SK-N-SH (cell line): ENCODE results near the gene IL16. TPM values are rescaled to one million over a fixed set of nuclear protein-coding genes. Genes with fewer than 3 reads are reported as not detected.

Experiments
- CTCF ChIA-PET: fragments of 300-600, 350-600 bp; formaldehyde crosslinking; extraction: SDS; loops from one replicate; lab custom pipeline; 2021; lab: Yijun Ruan, JAX
- POLR2A ChIA-PET: fragments of 350-600 bp; sonication (Branson Sonifier 250); formaldehyde crosslinking; extraction: SDS; loops from one replicate; lab custom pipeline; 2020; ENCODE audit warnings: antibody characterized with exemption, inconsistent platforms; lab: Yijun Ruan, JAX
- DNase-seq: peaks from one replicate; pipeline ENCODE4 v3.0.0; 2012
- H2AFZ ChIP-seq: fragments of 200-600 bp; sonication (generic); 2 replicates; pipeline ENCODE4 v1.8.1; 2016; ENCODE audit warnings: antibody characterized with exemption, mild to moderate bottlenecking, low read depth
- H3F3A ChIP-seq: fragments of 200-600 bp; sonication (generic); replicated peaks from 2 replicates; pipeline ENCODE3; 2016; ENCODE audit warnings: antibody characterized with exemption, mild to moderate bottlenecking; ENCODE audit not compliant: insufficient read depth
- H3K27ac ChIP-seq, 2 experiments: fragments of 200-500 bp in 1 of 2; fragments of 200-600 bp in 1 of 2; sonication (Bioruptor generic) in 1 of 2; sonication (generic), shearing (Covaris generic) in 1 of 2; 2 replicates each; pipeline versions ENCODE4 v1.5.1 to v1.6.1; 2014 to 2016; ENCODE audit warnings: low read depth in 2 of 2, inconsistent platforms in 1 of 2, low read length in 1 of 2, mild to moderate bottlenecking in 1 of 2, mixed read lengths in 1 of 2
- H3K27me3 ChIP-seq: fragments of 200-600 bp; sonication (generic), shearing (Covaris generic); 2 replicates; pipeline ENCODE4 v1.6.1; 2016; ENCODE audit warnings: mixed run types; ENCODE audit not compliant: insufficient read depth
- H3K36me3 ChIP-seq, 2 experiments: fragments of 200-500 bp in 1 of 2; fragments of 200-600 bp in 1 of 2; sonication (Bioruptor generic) in 1 of 2; sonication (generic) in 1 of 2; replicated peaks in 1 of 2; 2 replicates each; pipeline versions ENCODE3 to v1.5.1; 2014 to 2016; ENCODE audit warnings: low read length in 1 of 2, mild to moderate bottlenecking in 1 of 2; ENCODE audit not compliant: insufficient read depth in 2 of 2, control insufficient read depth in 1 of 2
- H3K4me1 ChIP-seq, 2 experiments: fragments of 200-500 bp in 1 of 2; fragments of 200-600 bp in 1 of 2; sonication (Bioruptor generic) in 1 of 2; sonication (generic), shearing (Covaris generic) in 1 of 2; 2 replicates each; pipeline versions ENCODE4 v1.5.1 to v1.6.1; 2014 to 2016; ENCODE audit warnings: low read depth in 1 of 2, low read length in 1 of 2, mixed run types in 1 of 2; ENCODE audit not compliant: insufficient read depth in 2 of 2, control insufficient read depth in 1 of 2
- H3K4me2 ChIP-seq: fragments of 200-600 bp; sonication (generic), shearing (Covaris generic); 2 replicates; pipeline ENCODE4 v1.6.1; 2017; ENCODE audit warnings: mixed run types
- H3K4me3 ChIP-seq, 2 experiments: fragments of 200-500 bp in 1 of 2; fragments of 200-600 bp in 1 of 2; sonication (Bioruptor generic) in 1 of 2; sonication (generic), shearing (Covaris generic) in 1 of 2; 2 replicates each; pipeline versions ENCODE4 v1.5.1 to v1.8.1; 2014 to 2016; ENCODE audit warnings: low read depth in 2 of 2, inconsistent platforms in 1 of 2, low read length in 1 of 2, mild to moderate bottlenecking in 1 of 2, mixed read lengths in 1 of 2, moderate library complexity in 1 of 2
- H3K79me2 ChIP-seq: fragments of 200-600 bp; sonication (generic); 2 replicates; pipeline ENCODE4 v1.8.1; 2017; ENCODE audit warnings: mild to moderate bottlenecking; ENCODE audit not compliant: insufficient read depth
- H3K9ac ChIP-seq: fragments of 200-600 bp; sonication (generic); 2 replicates; pipeline ENCODE4 v1.6.1; 2017; ENCODE audit warnings: mixed run types
- H3K9me2 ChIP-seq: fragments of 200-600 bp; sonication (generic); 2 replicates; pipeline ENCODE4 v1.6.1; 2017; ENCODE audit warnings: mixed run types
- H3K9me3 ChIP-seq: fragments of 200-600 bp; sonication (generic); 2 replicates; pipeline ENCODE4 v1.6.1; 2017; ENCODE audit warnings: mixed run types, mild to moderate bottlenecking, moderate library complexity
- H4K20me1 ChIP-seq: fragments of 200-600 bp; sonication (generic); 2 replicates; pipeline ENCODE4 v1.6.1; 2017; ENCODE audit warnings: mild to moderate bottlenecking, mixed run types; ENCODE audit not compliant: insufficient read depth
- CHD2 ChIP-seq: fragments of 150-350 bp; IDR thresholded peaks from 2 replicates; pipeline ENCODE4 v1.6.1; 2018; ENCODE audit warnings: low read length; ENCODE audit not compliant: partially characterized antibody
- FOSL2 ChIP-seq: IDR thresholded peaks from 2 replicates; pipeline ENCODE4 v1.4.0; 2012; ENCODE audit warnings: low read depth, mild to moderate bottlenecking, moderate library complexity, borderline replicate concordance
- FOXJ3 ChIP-seq: sonication (generic); formaldehyde crosslinking; IDR thresholded peaks from 2 replicates; pipeline ENCODE4 v1.5.1; 2020; ENCODE audit warnings: mild to moderate bottlenecking, missing genetic modification reagents
- FOXM1 ChIP-seq: IDR thresholded peaks from 2 replicates; pipeline ENCODE4 v1.4.0; 2012; ENCODE audit warnings: low read depth, mild to moderate bottlenecking
- IRF3 ChIP-seq: fragments of 150-350 bp; IDR thresholded peaks from 2 replicates; pipeline ENCODE4 v1.6.1; 2016; ENCODE audit warnings: mild to moderate bottlenecking, low read depth, low read length
- JUND ChIP-seq: IDR thresholded peaks from 2 replicates; pipeline ENCODE4 v1.4.0; 2012
- MEF2A ChIP-seq: IDR thresholded peaks from 2 replicates; pipeline ENCODE4 v1.4.0; 2012; ENCODE audit warnings: low read depth, borderline replicate concordance
- MXI1 ChIP-seq: IDR thresholded peaks from 2 replicates; pipeline ENCODE4 v1.6.1; 2012; ENCODE audit warnings: mild to moderate bottlenecking, low read depth, low read length, improper control_type of control experiment
- NFIC ChIP-seq: IDR thresholded peaks from 2 replicates; pipeline ENCODE4 v1.4.0; 2012; ENCODE audit warnings: borderline replicate concordance
- RAD21 ChIP-seq: IDR thresholded peaks from 2 replicates; pipeline ENCODE4 v1.6.1; 2012; ENCODE audit warnings: mild to moderate bottlenecking, low read length
- RCOR1 ChIP-seq: fragments of 150-350 bp; IDR thresholded peaks from 2 replicates; pipeline ENCODE4 v1.6.1; 2017; ENCODE audit warnings: antibody characterized with exemption, low read length
- RFX5 ChIP-seq: IDR thresholded peaks from 2 replicates; pipeline ENCODE4 v1.6.1; 2012; ENCODE audit warnings: mild to moderate bottlenecking, improper control_type of control experiment, low read length
- RXRA ChIP-seq: IDR thresholded peaks from 2 replicates; pipeline ENCODE4 v1.4.0; 2012; ENCODE audit warnings: low read depth, mild to moderate bottlenecking, borderline replicate concordance
- SMC3 ChIP-seq: IDR thresholded peaks from 2 replicates; pipeline ENCODE4 v1.6.1; 2012; ENCODE audit warnings: low read depth, low read length, improper control_type of control experiment
- USF1 ChIP-seq: IDR thresholded peaks from 2 replicates; pipeline ENCODE4 v1.4.0; 2012; ENCODE audit warnings: low read depth, borderline replicate concordance
- WGBS: methylation state at CpG from one replicate; pipeline ENCODE4 v1.1.6; 2017; ENCODE audit warnings: low lambda C conversion rate; 5-methylcytosine and 5-hydroxymethylcytosine counted together
- polyA plus RNA-seq, 3 experiments: library from polyadenylated mRNA; depleted of rRNA; stranded (reverse); fragments of >200 nt; gene quantifications; 2 replicates each; pipeline ENCODE4 v1.2.3, GENCODE V29; 2012
- TF ChIP-seq, protein P1 (sequence below): IDR thresholded peaks from 2 replicates; pipeline ENCODE4 v1.4.0; 2012; ENCODE audit warnings: low read depth, borderline replicate concordance

IL16 gene
- polyA plus RNA-seq, 1 of the 3 experiments (the other 2 are of a cell fraction) = not detected

- no peaks in the 10 kb centered on the region for H3K9me3 ChIP-seq
- H3K79me2 ChIP-seq = no peaks in the 10 kb centered on the region
- CTCF ChIA-PET = interaction anchor here (1.8 kb wide), 1 partner anchor 44 kb away, joined by 12 read pairs; no protein-coding TSS in a partner anchor
- no peaks in the 10 kb centered on the region for H3K36me3 ChIP-seq
- no peak overlapping the region for H3K27ac ChIP-seq
- no peak overlapping the region for H3K9ac ChIP-seq
- WGBS = 27% methylated on average over 3 of the region's 3 CpGs
- no peaks in the 10 kb centered on the region for H3K9me2 ChIP-seq
- peaks cover 0 to 3% of the 10 kb centered on the region in 2 experiments; a peak in 1 of 4 replicates for H3K4me1 ChIP-seq
- no peak overlapping the region for H2AFZ ChIP-seq
- H3K4me3 ChIP-seq = no peak overlapping the region
- H3K4me2 ChIP-seq = no peak overlapping the region
- no peaks in the 10 kb centered on the region for H4K20me1 ChIP-seq
- no peaks in the 10 kb centered on the region for H3K27me3 ChIP-seq
- no peak for TF ChIP-seq FOXJ3 (CRISPR knock-in tag)
- TF ChIP-seq MEF2A = no peak
- no peak for TF ChIP-seq RXRA
- no peak for TF ChIP-seq USF1
- no peak for TF ChIP-seq MXI1
- no peak for TF ChIP-seq RCOR1
- TF ChIP-seq, all 33 proteins: peak for 0
- H3F3A ChIP-seq = no peaks in the 10 kb centered on the region
- DNase-seq = no peak
- POLR2A ChIA-PET = no interaction called here
Observed at GRCh38 chr15:81222007-81222406, 25.3 kb downstream of the IL16 start.

GRCh38 chr15:81223346-81223971 lies 26.8 kb downstream of the IL16 start:
- H3K9ac ChIP-seq = no peak overlapping the region
- no peaks in the 10 kb centered on the region for H3K36me3 ChIP-seq
- no peak overlapping the region for H3K4me2 ChIP-seq
- POLR2A ChIA-PET = no interaction called here
- H3K4me1 ChIP-seq = peaks cover 0 to 3% of the 10 kb centered on the region in 2 experiments; a peak in 1 of 4 replicates
- TF ChIP-seq CHD2 = no peak
- TF ChIP-seq NFIC = no peak
- no peak for TF ChIP-seq RFX5
- no peak for TF ChIP-seq FOXM1
- no peak for TF ChIP-seq RAD21
- no peak for TF ChIP-seq IRF3
- no peak for TF ChIP-seq FOSL2
- no peak for TF ChIP-seq MEF2A
- no peak for TF ChIP-seq JUND
- no peak for TF ChIP-seq SMC3
- TF ChIP-seq, protein P1, sequence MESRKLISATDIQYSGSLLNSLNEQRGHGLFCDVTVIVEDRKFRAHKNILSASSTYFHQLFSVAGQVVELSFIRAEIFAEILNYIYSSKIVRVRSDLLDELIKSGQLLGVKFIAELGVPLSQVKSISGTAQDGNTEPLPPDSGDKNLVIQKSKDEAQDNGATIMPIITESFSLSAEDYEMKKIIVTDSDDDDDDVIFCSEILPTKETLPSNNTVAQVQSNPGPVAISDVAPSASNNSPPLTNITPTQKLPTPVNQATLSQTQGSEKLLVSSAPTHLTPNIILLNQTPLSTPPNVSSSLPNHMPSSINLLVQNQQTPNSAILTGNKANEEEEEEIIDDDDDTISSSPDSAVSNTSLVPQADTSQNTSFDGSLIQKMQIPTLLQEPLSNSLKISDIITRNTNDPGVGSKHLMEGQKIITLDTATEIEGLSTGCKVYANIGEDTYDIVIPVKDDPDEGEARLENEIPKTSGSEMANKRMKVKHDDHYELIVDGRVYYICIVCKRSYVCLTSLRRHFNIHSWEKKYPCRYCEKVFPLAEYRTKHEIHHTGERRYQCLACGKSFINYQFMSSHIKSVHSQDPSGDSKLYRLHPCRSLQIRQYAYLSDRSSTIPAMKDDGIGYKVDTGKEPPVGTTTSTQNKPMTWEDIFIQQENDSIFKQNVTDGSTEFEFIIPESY = no peak
- H3F3A ChIP-seq = no peaks in the 10 kb centered on the region
- WGBS = 25% methylated on average over 2 of the region's 2 CpGs
- no peaks in the 10 kb centered on the region for H3K9me3 ChIP-seq
- no peak overlapping the region for H3K27ac ChIP-seq
- H2AFZ ChIP-seq = no peak overlapping the region
- H4K20me1 ChIP-seq = no peaks in the 10 kb centered on the region
- CTCF ChIA-PET = interaction anchor here (1.1 kb wide), 1 partner anchor 43 kb away, joined by 3 read pairs; no protein-coding TSS in a partner anchor
- no peaks in the 10 kb centered on the region for H3K9me2 ChIP-seq
- no peaks in the 10 kb centered on the region for H3K27me3 ChIP-seq
- H3K4me3 ChIP-seq = no peak overlapping the region
- no peak for DNase-seq
- H3K79me2 ChIP-seq = no peaks in the 10 kb centered on the region
